Stimulated activated CD4-positive, alpha-beta T cell treated with anti-CD3 and anti-CD28 coated beads, TNF-alpha, amount 100 ng/mL, for 1 hour (primary cell): Measurements from ENCODE around the gene AEN.

Experiments used
- DNase-seq, 3 donors: peaks; one replicate each; pipeline ENCODE4 v3.0.0-alpha.2; 2020; ENCODE audit warnings: low read depth in 3 of 3, low spot score in 1 of 3

The AEN gene

DNA sequence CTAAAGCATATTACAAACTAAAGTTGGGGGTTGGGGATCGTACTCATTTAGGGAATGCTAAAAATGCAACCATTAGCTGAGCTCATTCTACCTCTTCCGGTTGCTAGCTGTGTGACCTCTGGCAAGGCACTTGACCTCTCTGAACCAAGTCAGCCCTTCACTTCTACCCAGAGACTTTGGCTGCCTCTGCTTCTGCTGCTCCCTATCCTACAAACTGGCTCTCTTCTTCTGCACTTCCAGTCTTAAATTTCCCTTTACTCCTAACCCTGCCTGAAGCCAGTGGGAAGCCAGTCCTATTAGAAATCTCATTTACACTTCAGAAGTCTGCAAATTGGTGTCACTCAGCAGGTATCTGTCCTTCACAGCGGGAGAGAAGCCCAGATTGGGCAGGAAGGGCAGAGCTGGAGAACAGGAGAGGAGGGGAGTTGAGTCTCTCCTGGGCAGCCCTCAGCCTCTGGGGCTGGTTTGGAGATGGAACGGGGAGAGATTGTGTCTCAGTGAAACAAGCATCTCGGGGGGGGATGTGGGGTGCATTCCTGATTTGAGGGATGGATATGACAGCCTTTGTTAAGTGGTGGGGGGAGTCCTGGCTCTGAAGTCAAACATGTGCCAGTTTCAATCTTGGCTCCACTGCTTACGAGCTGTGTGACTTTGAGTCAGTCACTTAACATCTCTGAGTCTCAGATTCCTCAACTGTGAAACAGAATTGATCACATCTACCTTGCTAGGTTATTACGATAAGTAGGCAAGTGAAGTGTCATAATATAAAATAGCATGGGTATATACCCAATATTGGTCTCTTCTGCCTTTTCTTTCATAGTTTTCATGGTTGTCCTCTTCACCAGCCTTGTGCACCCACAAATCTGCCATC lies 7.8 kb upstream of the AEN start:
- no peak for DNase-seq

- no peak for DNase-seq
Measured at GRCh38 chr15:88615303-88616107, 5.6 kb upstream of the AEN start.

GRCh38 chr15:88616240-88616639 lies 4.9 kb upstream of the AEN start:
- no peak for DNase-seq

GRCh38 chr15:88617031-88617722 lies 4.0 kb upstream of the AEN start:
- no peak for DNase-seq

DNA sequence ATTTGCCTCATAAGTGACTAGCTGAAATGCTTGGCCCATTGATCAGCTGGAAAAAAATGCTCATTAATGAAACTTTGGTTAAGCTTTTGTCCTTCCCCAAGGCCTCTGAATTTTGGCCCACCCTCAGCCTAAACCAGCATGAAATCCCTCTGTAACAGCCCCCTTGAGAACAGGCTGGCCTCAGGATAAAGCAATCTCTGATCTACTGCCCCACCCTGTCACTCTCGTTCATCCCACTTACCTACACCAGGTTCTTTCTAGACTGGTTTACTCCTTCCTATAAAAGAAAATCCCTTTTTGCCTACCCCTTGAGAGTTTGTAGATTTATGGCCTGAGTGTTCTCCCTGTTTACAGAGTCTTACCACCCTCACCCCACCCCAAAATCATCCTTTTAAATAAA lies 3.4 kb upstream of the AEN start:
- no peak for DNase-seq

DNA sequence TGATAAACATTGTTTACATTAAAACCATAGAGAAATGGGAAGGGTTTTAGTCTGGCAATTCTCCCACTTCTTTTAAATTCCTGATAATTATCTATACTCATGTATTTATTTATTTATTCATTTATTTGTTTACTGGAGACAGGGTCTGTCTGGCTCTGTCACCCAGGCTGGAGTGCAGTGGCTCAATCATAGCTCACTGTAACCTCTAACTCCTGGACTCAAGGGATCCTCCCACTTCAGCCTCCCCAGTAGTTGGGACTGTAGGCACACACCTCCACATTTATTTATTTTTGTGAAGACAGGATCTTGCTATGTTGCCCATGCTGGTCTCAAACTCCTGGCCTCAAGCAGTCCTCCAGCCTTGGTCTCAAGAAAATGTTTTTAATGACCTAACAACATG lies 2.5 kb upstream of the AEN start:
- no peak for DNase-seq

GRCh38 chr15:88619796-88620195 lies 1.3 kb upstream of the AEN start:
- DNase-seq: no peak

DNA sequence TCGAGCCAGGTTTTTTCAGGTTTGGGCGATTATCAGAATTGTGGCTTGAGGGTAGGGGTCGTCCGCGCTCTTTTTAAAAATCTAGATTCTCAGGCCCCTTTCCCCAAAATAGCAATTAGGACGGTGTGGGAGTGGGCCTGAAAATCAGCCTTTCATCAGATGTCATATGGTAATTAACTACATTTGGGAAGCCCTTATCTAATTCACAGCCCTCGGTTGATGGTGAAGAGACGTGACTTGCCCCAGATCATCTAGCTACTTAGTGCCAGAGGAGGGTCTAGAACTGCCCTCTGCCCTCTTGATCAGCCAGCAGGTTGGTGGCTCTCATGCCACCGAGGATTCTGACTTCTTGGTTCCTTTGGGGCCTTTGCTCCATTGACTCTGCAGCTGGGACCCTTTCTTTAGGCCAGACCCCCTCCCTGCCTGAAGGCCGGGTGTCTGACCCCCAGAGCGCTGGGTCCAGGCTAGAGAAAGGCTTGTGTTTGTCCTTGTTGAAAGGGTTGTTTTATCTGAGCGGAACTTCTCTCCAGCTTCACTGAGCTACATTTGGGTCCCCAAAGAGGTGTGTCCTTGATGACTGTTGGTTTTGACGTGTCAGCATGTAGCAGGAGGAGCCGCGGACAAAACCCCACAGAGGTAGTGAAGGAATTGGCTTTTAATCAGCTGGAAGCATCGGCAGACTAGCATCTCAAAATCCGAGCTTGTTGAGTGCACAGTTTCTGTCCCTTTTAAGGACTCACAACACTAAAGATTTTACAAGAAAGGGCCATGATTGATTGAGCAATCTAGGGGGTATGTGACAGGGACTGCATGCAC lies 857 bp downstream of the AEN start:
- DNase-seq: no peak

- no peak for DNase-seq
Measured at GRCh38 chr15:88622605-88622975, 1.4 kb downstream of the AEN start.

DNA sequence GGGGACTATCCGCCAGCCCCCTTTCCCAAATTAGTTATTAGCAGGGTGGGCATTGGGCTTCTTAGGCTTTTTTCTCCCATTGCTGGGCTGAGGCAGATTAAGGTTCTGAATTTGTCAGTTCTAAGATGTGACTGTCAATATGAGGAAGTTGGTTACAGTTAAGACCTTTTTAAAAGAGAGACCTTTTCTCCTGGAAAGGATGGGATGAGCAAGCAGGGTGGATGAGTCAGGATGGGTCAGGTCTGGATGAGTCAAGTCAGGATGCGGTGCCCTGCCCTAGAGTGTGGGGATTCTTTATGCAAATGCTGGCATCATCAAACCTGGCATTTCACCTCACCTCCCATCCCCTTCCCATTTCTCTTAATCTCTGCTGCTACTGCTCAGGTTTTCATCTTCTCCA lies 1.9 kb downstream of the AEN start:
- no peak for DNase-seq

DNA sequence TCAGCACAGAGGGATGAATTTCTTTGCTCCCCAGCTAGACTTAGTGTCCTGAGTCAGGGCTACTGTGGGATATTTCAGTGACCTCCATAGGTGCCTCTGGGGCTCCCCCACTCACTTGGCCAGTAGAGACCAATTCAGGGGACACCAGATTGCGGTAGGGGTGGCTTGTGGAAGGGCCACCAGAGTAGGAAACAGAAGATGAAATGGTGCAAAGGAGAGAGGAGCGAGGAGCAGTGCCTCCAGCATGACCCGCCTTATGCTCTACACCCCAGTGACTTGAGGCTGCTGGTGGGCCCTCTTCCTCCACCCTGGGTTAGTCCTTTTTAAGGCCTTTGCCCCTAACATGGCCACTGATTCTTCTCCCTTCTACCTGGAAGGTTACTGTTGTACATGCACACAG lies 2.5 kb downstream of the AEN start:
- no peak for DNase-seq

- no peak for DNase-seq
Measured at GRCh38 chr15:88624156-88624970, 3.2 kb downstream of the AEN start.

- DNase-seq: no peak
Measured at GRCh38 chr15:88624971-88625490, 3.9 kb downstream of the AEN start.

DNA sequence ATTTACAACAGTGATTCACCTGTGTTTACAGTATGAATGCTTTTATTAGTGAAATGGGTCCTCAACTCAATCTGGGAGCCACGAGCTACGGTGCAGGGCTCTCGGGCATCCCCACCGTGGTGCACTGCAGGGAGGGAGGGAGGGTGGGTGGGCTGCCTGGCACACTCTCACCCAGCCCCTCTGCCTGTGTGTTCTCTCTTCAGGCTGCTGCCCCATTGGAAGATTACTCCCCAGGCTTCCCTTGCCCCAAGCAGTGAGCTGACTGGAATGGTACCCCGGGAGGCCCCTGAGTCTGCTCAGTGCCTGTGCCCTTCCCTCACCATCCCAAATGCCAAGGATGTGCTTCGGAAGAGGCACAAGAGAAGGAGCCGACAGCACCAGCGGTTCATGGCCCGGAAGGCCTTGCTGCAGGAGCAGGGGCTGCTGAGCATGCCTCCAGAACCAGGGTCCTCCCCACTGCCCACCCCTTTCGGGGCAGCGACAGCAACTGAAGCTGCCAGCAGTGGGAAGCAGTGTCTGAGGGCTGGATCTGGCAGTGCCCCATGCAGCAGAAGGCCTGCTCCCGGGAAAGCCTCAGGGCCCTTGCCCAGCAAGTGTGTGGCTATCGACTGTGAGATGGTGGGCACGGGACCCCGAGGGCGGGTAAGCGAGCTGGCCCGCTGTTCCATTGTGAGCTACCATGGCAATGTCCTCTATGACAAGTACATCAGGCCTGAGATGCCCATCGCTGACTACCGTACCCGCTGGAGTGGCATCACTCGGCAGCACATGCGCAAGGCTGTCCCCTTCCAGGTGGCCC lies 5.0 kb downstream of the AEN start:
- no peak for DNase-seq

- DNase-seq: peak in 2 of 3 donors; percentile 47 to 56
Measured at GRCh38 chr15:88627463-88627862, 6.3 kb downstream of the AEN start.

GRCh38 chr15:88628018-88628654 lies 7.0 kb downstream of the AEN start:
- DNase-seq: no peak

DNA sequence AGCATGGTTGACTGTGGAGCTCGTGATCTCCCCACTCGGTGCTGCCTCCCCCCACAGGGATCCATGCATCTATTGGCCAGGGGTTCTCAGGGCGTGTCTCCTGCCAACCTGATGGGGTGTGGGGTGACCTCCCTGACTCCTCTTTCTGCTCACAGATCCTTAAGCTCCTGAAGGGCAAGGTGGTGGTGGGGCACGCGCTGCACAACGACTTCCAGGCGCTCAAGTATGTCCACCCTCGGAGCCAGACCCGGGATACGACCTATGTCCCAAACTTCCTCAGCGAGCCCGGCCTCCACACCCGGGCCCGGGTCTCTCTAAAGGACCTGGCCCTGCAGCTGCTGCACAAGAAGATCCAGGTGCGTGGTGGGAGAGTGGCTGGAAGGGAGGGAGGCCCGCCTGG lies 7.9 kb downstream of the AEN start:
- DNase-seq: no peak

GRCh38 chr15:88630141-88630721 lies 9.1 kb downstream of the AEN start:
- no peak for DNase-seq
